ENCODE measurements around the gene P2RY11.

Gene P2RY11

GRCh38 chr19:10111405-10111811 is at the start of gene P2RY11:
Gene P2RY11, plus strand, starts transcription at chr19:10111693. Its CDS starts 29 bp downstream, at chr19:10111722.
- no peak for DNase-seq (ENCODE audit: low spot score)

- no peak for DNase-seq (ENCODE audit: low spot score)
These were observed 49.7 kb upstream of the P2RY11 start for GRCh38 chr19:10061717-10062310.

GRCh38 chr19:10068205-10068604 is 43.3 kb upstream of the P2RY11 start:
- no peak for DNase-seq (ENCODE audit: low spot score)

GRCh38 chr19:10069046-10069445 is 42.4 kb upstream of the P2RY11 start:
- DNase-seq (ENCODE audit: low spot score): peak; percentile 13

- DNase-seq (ENCODE audit: low spot score): no peak
These were observed 40.6 kb upstream of the P2RY11 start for GRCh38 chr19:10070730-10071446.

- DNase-seq (ENCODE audit: low spot score): peak; percentile 23
These were observed 37.3 kb upstream of the P2RY11 start for GRCh38 chr19:10074153-10074552.

GRCh38 chr19:10076535-10076934 is 35.0 kb upstream of the P2RY11 start:
- DNase-seq (ENCODE audit: low spot score): no peak

- peak; percentile 29 for DNase-seq (ENCODE audit: low spot score)
These were observed 33.2 kb upstream of the P2RY11 start for GRCh38 chr19:10078329-10078728.

GRCh38 chr19:10079031-10079453 is 32.5 kb upstream of the P2RY11 start:
- DNase-seq (ENCODE audit: low spot score): peak; percentile 27

GRCh38 chr19:10083911-10084310 is 27.6 kb upstream of the P2RY11 start:
- DNase-seq (ENCODE audit: low spot score): no peak

GRCh38 chr19:10084803-10085202 is 26.7 kb upstream of the P2RY11 start:
- no peak for DNase-seq (ENCODE audit: low spot score)

- DNase-seq (ENCODE audit: low spot score): peak; percentile 62
These were observed 25.6 kb upstream of the P2RY11 start, which contains the start of gene SHFL for GRCh38 chr19:10085641-10086590. Gene SHFL, plus strand, starts transcription at chr19:10086317. Its CDS starts 111 bp downstream, at chr19:10086428.

- no peak for DNase-seq (ENCODE audit: low spot score)
These were observed 24.8 kb upstream of the P2RY11 start for GRCh38 chr19:10086591-10087192.

GRCh38 chr19:10087296-10088061 is 24.0 kb upstream of the P2RY11 start:
- no peak for DNase-seq (ENCODE audit: low spot score)

- no peak for DNase-seq (ENCODE audit: low spot score)
These were observed 22.4 kb upstream of the P2RY11 start for GRCh38 chr19:10088949-10089554.

GRCh38 chr19:10089801-10090375 is 21.6 kb upstream of the P2RY11 start:
- no peak for DNase-seq (ENCODE audit: low spot score)

GRCh38 chr19:10091370-10091687 is 20.2 kb upstream of the P2RY11 start:
- no peak for DNase-seq (ENCODE audit: low spot score)

- no peak for DNase-seq (ENCODE audit: low spot score)
These were observed 19.4 kb upstream of the P2RY11 start for GRCh38 chr19:10091895-10092641.

GRCh38 chr19:10092648-10093294 is 18.7 kb upstream of the P2RY11 start:
- no peak for DNase-seq (ENCODE audit: low spot score)
